ENCODE results near the gene LIN54. TPM values are rescaled to one million over a fixed set of nuclear protein-coding genes. Genes with fewer than 3 reads are reported as not detected.

Gene LIN54
- total and polyA plus RNA-seq, 7 donors = 4.6 to 10.0 (median 6.5) TPM

- 93 to 96% methylated on average over 3 of the region's 3 CpGs for WGBS, 2 donors
Measured at GRCh38 chr4:83002329-83002728, 8.3 kb downstream of the LIN54 start.

GRCh38 chr4:82998898-82999297, 11.7 kb downstream of the LIN54 start:
- TF ChIP-seq POLR2A (IDR thresholded peaks at IDR 0.05) (no peak), CTCF (IDR thresholded peaks at IDR 0.05) (no peak), POLR2AphosphoS5 (IDR thresholded peaks at IDR 0.05) (no peak), EP300 (IDR thresholded peaks at IDR 0.05) (no peak)
- Histone ChIP-seq H3K27ac (no peak overlapping the region), H3K4me1 (no peaks in the 10 kb centered on the region), H3K36me3 (no peaks in the 10 kb centered on the region), H3K4me3 (no peak overlapping the region), H3K27me3 (no peaks in the 10 kb centered on the region), H3K9me3 (no peaks in the 10 kb centered on the region)
- no peak for DNase-seq
- intact Hi-C loops (cut with DNase I) = no loop called here

More at GRCh38 chr4:83002329-83002728, 8.3 kb downstream of the LIN54 start:
- intact Hi-C loops (cut with DNase I) = no loop called here
- no peak overlapping the region for H3K4me3 ChIP-seq
- no peak for DNase-seq
- H3K27ac ChIP-seq = no peak overlapping the region
- H3K9me3 ChIP-seq = no peaks in the 10 kb centered on the region
- TF ChIP-seq POLR2A (IDR thresholded peaks at IDR 0.05) = no peak
- no peak for TF ChIP-seq POLR2AphosphoS5 (IDR thresholded peaks at IDR 0.05)
- TF ChIP-seq EP300 (IDR thresholded peaks at IDR 0.05) = no peak
- TF ChIP-seq CTCF (IDR thresholded peaks at IDR 0.05) = no peak
- H3K36me3 ChIP-seq = no peaks in the 10 kb centered on the region
- no peaks in the 10 kb centered on the region for H3K4me1 ChIP-seq
- no peaks in the 10 kb centered on the region for H3K27me3 ChIP-seq

GRCh38 chr4:82994834-82995233, 15.8 kb downstream of the LIN54 start:
- no peak for TF ChIP-seq CTCF (IDR thresholded peaks at IDR 0.05)
- no peak for TF ChIP-seq POLR2AphosphoS5 (IDR thresholded peaks at IDR 0.05)
- no peak for TF ChIP-seq POLR2A (IDR thresholded peaks at IDR 0.05)
- no peak for TF ChIP-seq EP300 (IDR thresholded peaks at IDR 0.05)
- no peak for DNase-seq
- no peaks in the 10 kb centered on the region for H3K27me3 ChIP-seq
- WGBS, 2 donors = 71% methylated on average over 4 of the region's 4 CpGs
- H3K4me1 ChIP-seq = peaks cover 0 to under 1% (median 0%) of the 10 kb centered on the region in 4 donors
- intact Hi-C loops (cut with DNase I) = no loop called here
- H3K4me3 ChIP-seq = no peak overlapping the region
- H3K36me3 ChIP-seq = no peaks in the 10 kb centered on the region
- H3K9me3 ChIP-seq = no peaks in the 10 kb centered on the region
- no peak overlapping the region for H3K27ac ChIP-seq

- no peak for DNase-seq
- TF ChIP-seq CTCF (IDR thresholded peaks at IDR 0.05) = no peak
- no peak for TF ChIP-seq EP300 (IDR thresholded peaks at IDR 0.05)
- TF ChIP-seq POLR2AphosphoS5 (IDR thresholded peaks at IDR 0.05) = no peak
- no peak for TF ChIP-seq POLR2A (IDR thresholded peaks at IDR 0.05)
- intact Hi-C loops (cut with DNase I) = no loop called here
Measured at GRCh38 chr4:82989575-82990429, 20.8 kb downstream of the LIN54 start.

More at GRCh38 chr4:82989575-82990429, 20.8 kb downstream of the LIN54 start:
- Histone ChIP-seq H3K4me1 (peaks cover 0 to 9% (median 0%) of the 10 kb centered on the region in 4 donors), H3K9me3 (no peaks in the 10 kb centered on the region), H3K27me3 (no peaks in the 10 kb centered on the region), H3K4me3 (no peak overlapping the region), H3K36me3 (no peaks in the 10 kb centered on the region), H3K27ac (no peak overlapping the region)
- whole genome bisulfite sequencing, 2 donors = 96 to 98% methylated on average over 2 of the region's 2 CpGs

Measured in sigmoid colon (tissue), 7 donors.